Measurements from ENCODE around the gene NACA. TPM values are rescaled to one million over a fixed set of nuclear protein-coding genes. Genes with fewer than 3 reads are reported as not detected.

Gene NACA
- 960 and 1,713 TPM in 2 replicates for total RNA-seq (ENCODE audit: low replicate concordance)

DNA sequence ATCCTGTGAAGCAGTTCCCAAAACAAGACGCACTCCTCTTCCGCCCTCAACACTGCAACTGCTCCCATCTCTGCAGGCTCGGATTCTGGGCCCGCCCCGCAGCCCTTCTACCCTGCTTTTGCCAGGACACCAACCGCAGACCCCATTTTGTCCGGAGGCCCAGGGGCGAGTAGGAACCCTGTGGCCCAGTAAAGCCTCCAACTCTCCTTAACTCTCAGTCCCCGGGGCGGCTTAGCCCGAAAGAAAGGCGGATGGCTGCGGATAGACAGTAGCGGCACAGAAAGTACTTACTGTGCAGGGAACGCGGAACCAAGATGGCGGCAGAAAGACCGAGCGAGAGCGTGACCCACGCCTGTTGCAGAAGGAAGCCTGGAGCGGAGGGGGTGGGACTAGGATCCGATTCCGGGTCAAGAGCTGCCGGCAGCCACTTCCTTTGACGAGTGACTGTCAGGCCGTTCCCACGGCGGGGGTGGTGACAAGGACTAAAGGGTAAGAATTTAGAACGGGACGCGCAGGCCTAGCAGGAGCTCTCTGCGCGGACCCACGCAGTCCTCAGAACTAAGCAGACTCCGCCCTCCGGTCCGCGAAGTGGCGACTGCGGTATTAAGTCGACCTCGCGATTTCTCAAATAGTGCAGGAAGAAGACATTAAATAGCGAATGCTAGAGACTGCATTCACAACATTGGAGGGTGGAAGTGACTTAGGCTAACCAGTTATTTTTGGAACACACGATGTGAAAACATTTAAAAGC lies at the start of gene NACA:
TSS of gene NACA (minus strand) at position 328 of the 751 bp plus-strand sequence. CDS start 778 bp downstream, outside the sequence.
- peak within 1 kb of the TSS; percentile 100 for H3K4me3 ChIP-seq (ENCODE audit: low read depth, low read length)
- peak; percentile 96 for DNase-seq (ENCODE audit: low read depth)
- TF ChIP-seq, protein P1, sequence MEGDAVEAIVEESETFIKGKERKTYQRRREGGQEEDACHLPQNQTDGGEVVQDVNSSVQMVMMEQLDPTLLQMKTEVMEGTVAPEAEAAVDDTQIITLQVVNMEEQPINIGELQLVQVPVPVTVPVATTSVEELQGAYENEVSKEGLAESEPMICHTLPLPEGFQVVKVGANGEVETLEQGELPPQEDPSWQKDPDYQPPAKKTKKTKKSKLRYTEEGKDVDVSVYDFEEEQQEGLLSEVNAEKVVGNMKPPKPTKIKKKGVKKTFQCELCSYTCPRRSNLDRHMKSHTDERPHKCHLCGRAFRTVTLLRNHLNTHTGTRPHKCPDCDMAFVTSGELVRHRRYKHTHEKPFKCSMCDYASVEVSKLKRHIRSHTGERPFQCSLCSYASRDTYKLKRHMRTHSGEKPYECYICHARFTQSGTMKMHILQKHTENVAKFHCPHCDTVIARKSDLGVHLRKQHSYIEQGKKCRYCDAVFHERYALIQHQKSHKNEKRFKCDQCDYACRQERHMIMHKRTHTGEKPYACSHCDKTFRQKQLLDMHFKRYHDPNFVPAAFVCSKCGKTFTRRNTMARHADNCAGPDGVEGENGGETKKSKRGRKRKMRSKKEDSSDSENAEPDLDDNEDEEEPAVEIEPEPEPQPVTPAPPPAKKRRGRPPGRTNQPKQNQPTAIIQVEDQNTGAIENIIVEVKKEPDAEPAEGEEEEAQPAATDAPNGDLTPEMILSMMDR (IDR thresholded peaks at IDR 0.05; ENCODE audit: insufficient read depth, low read length), result no peak

GRCh38 chr12:56773113-56773512 lies 48.0 kb upstream of the NACA start:
- no peak for DNase-seq (ENCODE audit: low read depth)
- TF ChIP-seq, protein P1 (IDR thresholded peaks at IDR 0.05; ENCODE audit: insufficient read depth, low read length), result no peak
- H3K4me3 ChIP-seq (ENCODE audit: low read depth, low read length), result no peak overlapping the region

DNA sequence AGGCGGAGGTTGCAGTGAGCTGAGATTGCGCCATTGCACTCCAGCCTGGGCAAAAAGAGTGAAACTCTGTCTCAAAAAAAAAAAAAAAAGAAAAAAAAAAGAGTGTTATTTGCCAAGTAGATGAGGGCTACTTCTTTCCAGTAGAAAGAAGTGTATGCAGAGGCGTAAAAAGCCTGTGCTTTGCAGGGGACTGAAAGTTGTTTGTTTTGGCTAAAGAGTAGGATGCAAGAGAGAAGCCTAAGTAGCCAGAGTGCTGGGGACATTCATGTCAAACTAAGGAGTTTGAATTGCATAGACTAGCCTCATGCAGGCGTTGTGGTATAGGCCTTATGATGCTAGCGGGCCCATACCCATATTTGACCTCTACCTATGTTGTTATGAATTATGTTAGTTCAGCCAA lies 47.5 kb upstream of the NACA start:
- TF ChIP-seq, protein P1 (IDR thresholded peaks at IDR 0.05; ENCODE audit: insufficient read depth, low read length), result no peak
- no peak for DNase-seq (ENCODE audit: low read depth)
- no peak overlapping the region for H3K4me3 ChIP-seq (ENCODE audit: low read depth, low read length)

- no peak for DNase-seq (ENCODE audit: low read depth)
- TF ChIP-seq, protein P1 (IDR thresholded peaks at IDR 0.05; ENCODE audit: insufficient read depth, low read length), result no peak
Measured at GRCh38 chr12:56769868-56770267, 44.8 kb upstream of the NACA start.

GRCh38 chr12:56768424-56768823 lies 43.3 kb upstream of the NACA start:
- TF ChIP-seq, protein P1 (IDR thresholded peaks at IDR 0.05; ENCODE audit: insufficient read depth, low read length), result no peak
- H3K4me3 ChIP-seq (ENCODE audit: low read depth, low read length), result no peak overlapping the region
- no peak for DNase-seq (ENCODE audit: low read depth)

More at GRCh38 chr12:56769868-56770267, 44.8 kb upstream of the NACA start:
- no peak overlapping the region for H3K4me3 ChIP-seq (ENCODE audit: low read depth, low read length)

DNA sequence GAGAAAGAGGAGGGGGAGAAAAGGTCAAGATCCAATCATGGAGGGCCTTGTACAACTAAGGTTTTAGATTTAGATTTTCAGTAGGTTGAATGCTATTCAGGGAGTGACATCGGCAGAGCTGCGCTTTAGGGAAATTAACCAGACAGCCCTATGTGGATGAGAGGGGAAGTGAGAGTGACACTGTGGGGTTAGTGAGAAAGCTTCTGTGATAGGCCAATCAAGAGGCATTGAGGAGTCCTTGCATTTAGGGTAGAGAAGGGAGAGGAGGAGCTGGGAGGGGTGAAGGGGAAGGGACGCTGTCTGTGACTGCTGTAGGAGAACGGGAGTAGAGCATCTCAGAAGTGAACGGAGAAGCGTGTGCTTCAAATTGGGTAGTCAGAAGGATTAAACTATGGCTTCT lies 41.4 kb upstream of the NACA start:
- TF ChIP-seq, protein P1 (IDR thresholded peaks at IDR 0.05; ENCODE audit: insufficient read depth, low read length), result no peak
- DNase-seq (ENCODE audit: low read depth), result no peak
- H3K4me3 ChIP-seq (ENCODE audit: low read depth, low read length), result no peak overlapping the region

Data from fibroblast of the aortic adventitia (primary cell).